ENCODE data around the gene HHIP. TPM values are rescaled to one million over a fixed set of nuclear protein-coding genes. Genes with fewer than 3 reads are reported as not detected.

HHIP gene
- total RNA-seq, 1 experiment from 2014 or later = 0.32 TPM

DNA sequence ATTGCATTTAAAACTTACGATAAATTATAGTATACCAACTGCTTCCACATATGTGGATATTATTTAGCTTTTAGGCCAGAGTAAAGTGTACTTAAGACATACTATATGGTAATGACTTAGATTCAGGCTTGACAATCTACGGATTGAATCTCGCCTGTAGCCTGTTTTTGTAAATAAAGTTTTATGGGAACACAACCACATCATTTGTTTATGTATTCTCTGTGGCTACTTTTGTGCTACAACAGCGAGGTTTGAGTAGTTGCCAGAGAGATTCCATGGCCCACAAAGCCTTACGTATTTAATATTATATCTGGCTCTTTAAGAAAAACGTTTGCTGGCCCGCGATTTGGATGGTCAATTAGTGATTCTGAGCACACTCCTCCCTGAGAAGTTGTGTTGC, 37.6 kb downstream of the HHIP start:
- H3K4me1 Mint-ChIP-seq (ENCODE audit: low read depth, unreplicated experiment) = no peaks in the 10 kb centered on the region
- Histone ChIP-seq H3K4me1 (no peaks in the 10 kb centered on the region), H3K27me3 (replicated peaks; ENCODE audit: control insufficient read depth, insufficient read depth, low read length) (no peaks in the 10 kb centered on the region), H3K9me3 (no peaks in the 10 kb centered on the region), H3K36me3 (ENCODE audit: control insufficient read depth, insufficient read depth, low read length) (no peaks in the 10 kb centered on the region), H3K4me3 (ENCODE audit: low read depth, low read length) (no peak overlapping the region)
- no peak overlapping the region for H3K4me3 Mint-ChIP-seq (ENCODE audit: unreplicated experiment)
- CTCF ChIA-PET = no interaction called here
- intact Hi-C loops (cut with micrococcal nuclease; ENCODE audit: unreplicated experiment) = no loop called here
- no peak for DNase-seq
- no peaks in the 10 kb centered on the region for H3K9me3 Mint-ChIP-seq (ENCODE audit: unreplicated experiment)
- POLR2A ChIA-PET = no interaction called here
- no peak overlapping the region for H3K27ac Mint-ChIP-seq (ENCODE audit: unreplicated experiment)
- no peaks in the 10 kb centered on the region for H3K27me3 Mint-ChIP-seq (ENCODE audit: insufficient read depth, unreplicated experiment)
- no peaks in the 10 kb centered on the region for H3K36me3 Mint-ChIP-seq (ENCODE audit: insufficient read depth, unreplicated experiment)
- TF ChIP-seq CTCF (IDR thresholded peaks at IDR 0.05; ENCODE audit: insufficient read depth in 1 of 2, low read depth in 1 of 2, low read length in 1 of 2, severe bottlenecking in 1 of 2, unreplicated experiment in 1 of 2) = no peak
- BruUV-seq (replicated peaks) = no TSS peak

- Mint-ChIP-seq H3K4me3 (ENCODE audit: unreplicated experiment) (no peak overlapping the region), H3K36me3 (ENCODE audit: insufficient read depth, unreplicated experiment) (no peaks in the 10 kb centered on the region), H3K27me3 (ENCODE audit: insufficient read depth, unreplicated experiment) (no peaks in the 10 kb centered on the region), H3K9me3 (ENCODE audit: unreplicated experiment) (no peaks in the 10 kb centered on the region), H3K4me1 (ENCODE audit: low read depth, unreplicated experiment) (no peaks in the 10 kb centered on the region), H3K27ac (ENCODE audit: unreplicated experiment) (no peak overlapping the region)
- Histone ChIP-seq H3K36me3 (ENCODE audit: control insufficient read depth, insufficient read depth, low read length) (no peaks in the 10 kb centered on the region), H3K4me1 (no peaks in the 10 kb centered on the region), H3K9me3 (no peaks in the 10 kb centered on the region), H3K4me3 (ENCODE audit: low read depth, low read length) (no peak overlapping the region), H3K27me3 (replicated peaks; ENCODE audit: control insufficient read depth, insufficient read depth, low read length) (no peaks in the 10 kb centered on the region)
- no TSS peak for BruUV-seq (replicated peaks)
- POLR2A ChIA-PET = no interaction called here
- CTCF ChIA-PET = no interaction called here
- intact Hi-C loops (cut with micrococcal nuclease; ENCODE audit: unreplicated experiment) = no loop called here
- no peak for DNase-seq
- TF ChIP-seq CTCF (IDR thresholded peaks at IDR 0.05; ENCODE audit: insufficient read depth in 1 of 2, low read depth in 1 of 2, low read length in 1 of 2, severe bottlenecking in 1 of 2, unreplicated experiment in 1 of 2) = no peak
Measured at GRCh38 chr4:144685911-144686310, 40.0 kb downstream of the HHIP start.

- CTCF ChIA-PET = no interaction called here
- Mint-ChIP-seq H3K4me3 (ENCODE audit: unreplicated experiment) (no peak overlapping the region), H3K4me1 (ENCODE audit: low read depth, unreplicated experiment) (no peaks in the 10 kb centered on the region), H3K36me3 (ENCODE audit: insufficient read depth, unreplicated experiment) (no peaks in the 10 kb centered on the region), H3K27ac (ENCODE audit: unreplicated experiment) (no peak overlapping the region), H3K9me3 (ENCODE audit: unreplicated experiment) (no peaks in the 10 kb centered on the region), H3K27me3 (ENCODE audit: insufficient read depth, unreplicated experiment) (no peaks in the 10 kb centered on the region)
- intact Hi-C loops (cut with micrococcal nuclease; ENCODE audit: unreplicated experiment) = no loop called here
- DNase-seq = no peak
- no peaks in the 10 kb centered on the region for H3K36me3 ChIP-seq (ENCODE audit: control insufficient read depth, insufficient read depth, low read length)
- POLR2A ChIA-PET = no interaction called here
- no peak for TF ChIP-seq CTCF (IDR thresholded peaks at IDR 0.05; ENCODE audit: insufficient read depth in 1 of 2, low read depth in 1 of 2, low read length in 1 of 2, severe bottlenecking in 1 of 2, unreplicated experiment in 1 of 2)
- no peaks in the 10 kb centered on the region for H3K9me3 ChIP-seq
- H3K4me3 ChIP-seq (ENCODE audit: low read depth, low read length) = no peak overlapping the region
- H3K4me1 ChIP-seq = no peaks in the 10 kb centered on the region
- no TSS peak for BruUV-seq (replicated peaks)
- H3K27me3 ChIP-seq (replicated peaks; ENCODE audit: control insufficient read depth, insufficient read depth, low read length) = no peaks in the 10 kb centered on the region
Measured at GRCh38 chr4:144686921-144687320, 41.0 kb downstream of the HHIP start.
